ENCODE measurements around the gene CDKN2B.

CDKN2B gene

DNA sequence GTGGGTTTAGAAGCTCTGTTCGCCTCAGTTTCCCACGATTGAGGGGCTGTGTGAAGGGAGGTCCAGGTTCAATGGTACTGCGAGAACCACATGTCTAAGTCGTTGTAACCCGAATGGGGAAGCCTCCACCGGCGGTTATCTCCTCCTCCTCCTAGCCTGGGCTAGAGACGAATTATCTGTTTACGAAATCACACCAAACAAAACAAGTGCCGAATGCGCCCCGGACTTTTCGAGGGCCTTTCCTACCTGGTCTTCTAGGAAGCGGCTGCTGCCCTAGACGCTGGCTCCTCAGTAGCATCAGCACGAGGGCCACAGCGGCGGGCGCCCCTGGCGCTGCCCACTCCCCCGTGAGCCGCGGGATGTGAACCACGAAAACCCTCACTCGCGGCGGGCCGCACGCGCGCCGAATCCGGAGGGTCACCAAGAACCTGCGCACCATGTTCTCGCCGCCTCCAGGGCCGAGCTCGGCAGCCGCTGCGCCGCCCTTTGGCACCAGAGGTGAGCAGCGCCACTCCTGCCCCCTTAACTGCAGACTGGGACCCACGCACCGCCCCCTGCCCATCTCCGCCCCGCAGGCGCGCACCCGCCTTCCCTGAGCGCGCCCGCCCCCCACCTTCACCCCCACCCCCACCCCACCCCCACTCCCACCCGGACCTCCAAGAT lies 15.1 kb downstream of the CDKN2B start, which contains the start of gene CDKN2A:
Gene CDKN2A, minus strand, starts transcription at position 500 of the 663 bp plus-strand sequence.
- peak; percentile 68 for DNase-seq (ENCODE audit: low read depth)

DNA sequence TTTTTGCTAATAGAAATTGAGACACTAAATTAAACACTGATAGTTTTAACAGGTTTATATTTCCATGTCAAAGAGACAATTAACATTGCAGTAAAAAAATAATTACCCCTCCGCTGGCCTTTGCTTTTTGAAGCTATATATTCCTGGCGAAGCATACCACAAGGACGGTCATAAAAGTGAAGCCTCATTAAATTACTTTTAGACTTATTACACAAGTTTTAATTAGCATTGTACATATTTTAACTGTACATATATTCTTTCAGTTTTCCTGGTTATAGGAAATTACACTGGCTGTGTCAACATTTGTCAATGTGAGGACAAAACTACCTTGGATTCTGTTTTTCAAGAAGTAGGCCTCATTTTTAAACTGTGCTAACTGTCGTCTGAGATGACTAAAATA lies 16.1 kb downstream of the CDKN2B start:
- no peak for DNase-seq (ENCODE audit: low read depth)

DNA sequence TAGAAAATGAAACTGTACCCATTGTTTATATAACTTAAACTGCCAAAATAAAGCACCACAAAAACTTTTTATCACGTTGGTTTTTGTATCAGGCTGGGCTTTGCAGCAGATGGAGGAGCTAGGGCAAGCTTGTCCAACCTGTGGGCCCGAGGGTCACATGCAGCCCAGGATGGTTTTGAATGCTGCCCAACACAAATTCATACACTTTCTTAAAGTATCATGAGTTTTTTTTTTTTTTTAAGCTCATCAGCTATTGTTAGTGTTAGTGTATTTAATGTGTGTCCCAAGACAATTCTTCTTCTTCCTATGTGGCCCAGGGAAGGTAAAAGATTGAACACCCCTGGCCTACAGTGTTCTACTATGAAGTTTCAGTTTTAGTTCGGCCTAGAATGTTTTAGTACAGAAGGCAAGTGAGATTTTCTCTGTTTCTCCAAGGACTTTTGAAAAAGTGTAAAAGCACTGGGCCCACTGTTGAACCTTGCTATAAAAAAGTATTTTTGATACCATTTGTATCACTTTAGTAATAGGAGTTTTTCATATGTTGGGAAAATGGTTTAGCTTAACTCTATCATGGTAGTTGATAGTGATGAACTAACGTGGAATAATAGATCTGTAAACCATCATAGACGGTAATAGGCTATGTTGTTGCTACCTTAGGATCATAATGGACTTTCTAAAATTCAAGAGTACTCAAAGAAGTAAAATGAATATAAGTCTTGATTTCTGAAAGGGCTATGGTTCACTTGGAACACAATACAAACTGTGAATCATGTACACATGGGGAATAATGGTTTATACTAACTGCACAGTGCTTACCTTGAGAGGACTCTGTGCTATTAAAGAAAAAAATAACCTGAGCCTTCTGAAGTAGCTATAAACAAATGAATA lies 17.8 kb downstream of the CDKN2B start:
- DNase-seq (ENCODE audit: low read depth): no peak

DNA sequence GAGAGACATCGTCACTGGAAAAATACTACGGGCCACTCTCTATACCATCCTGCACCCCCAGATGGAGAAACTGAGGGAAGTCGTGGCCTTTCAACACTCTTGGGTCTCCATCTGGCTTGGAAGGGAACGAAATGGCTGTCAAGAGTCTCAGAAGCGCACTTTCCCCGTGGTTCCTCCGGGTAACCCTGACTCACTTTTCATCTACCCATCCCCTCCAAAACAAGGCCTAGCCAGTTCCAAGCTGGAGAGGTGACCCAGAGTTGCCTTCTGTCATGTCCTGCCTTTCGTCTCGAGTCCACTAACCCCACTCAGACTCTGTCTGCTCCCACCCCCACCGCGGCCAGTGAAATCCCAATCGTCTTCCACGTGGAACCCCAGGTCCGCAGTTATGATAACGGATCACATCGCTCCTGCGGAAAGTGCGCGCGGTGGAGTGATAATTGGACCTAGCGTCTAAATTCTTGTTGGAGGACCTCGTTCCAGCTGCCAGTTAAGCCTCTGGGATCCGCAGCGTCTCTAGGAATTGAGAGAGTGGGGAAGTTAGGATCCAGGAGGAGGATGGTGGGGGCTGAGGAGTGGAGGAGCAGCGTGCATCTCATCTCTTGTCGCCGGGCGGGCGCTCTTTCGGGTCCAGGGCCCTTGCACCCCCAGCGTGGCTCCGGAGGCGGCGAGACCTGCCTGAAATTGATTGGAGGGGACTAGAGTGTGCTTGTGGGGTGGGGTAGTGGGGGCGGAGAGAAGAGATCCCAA lies 19.5 kb downstream of the CDKN2B start:
- no peak for DNase-seq (ENCODE audit: low read depth)

DNA sequence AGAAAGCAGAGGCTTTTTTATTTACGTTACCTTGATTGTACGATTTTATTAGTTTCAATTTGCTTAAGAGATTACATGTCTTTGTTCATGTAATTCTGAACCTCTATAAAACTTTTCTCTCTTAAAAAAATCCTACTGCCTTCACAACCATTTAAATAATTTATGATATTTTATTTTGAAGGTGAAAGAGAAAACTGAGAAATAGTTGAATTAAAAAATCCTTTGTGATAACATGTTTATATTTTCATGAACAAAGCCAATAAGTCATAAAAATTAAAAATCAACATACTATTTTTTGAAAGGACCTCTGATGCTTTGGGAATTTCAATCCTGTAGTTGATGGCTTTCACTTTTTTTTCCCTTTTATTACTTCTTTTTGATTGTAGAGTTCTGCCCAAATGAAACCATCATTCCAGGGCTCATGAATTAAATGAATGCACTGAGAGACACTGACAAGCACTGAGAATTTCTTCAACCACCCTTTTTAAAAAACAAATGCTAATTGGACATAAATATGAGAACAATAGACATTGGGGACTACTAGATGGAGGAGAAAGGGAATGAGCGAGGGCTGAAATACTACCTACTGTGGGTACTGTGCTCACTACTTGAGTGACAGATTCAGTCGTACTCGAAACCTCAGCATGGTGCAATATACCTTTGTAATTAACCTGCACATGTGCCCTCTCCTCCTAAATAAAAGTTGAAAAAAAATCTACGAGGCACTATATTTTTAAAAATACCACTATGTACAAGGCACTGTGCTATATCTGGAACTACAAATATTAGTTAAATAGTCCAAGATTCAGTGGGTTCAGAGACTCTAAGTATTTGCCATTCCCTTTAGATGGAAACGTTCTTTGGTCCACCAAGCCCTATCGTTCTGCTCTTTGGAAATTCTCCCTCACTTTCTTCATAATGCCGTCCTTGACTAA lies 20.8 kb downstream of the CDKN2B start:
- no peak for DNase-seq (ENCODE audit: low read depth)

DNA sequence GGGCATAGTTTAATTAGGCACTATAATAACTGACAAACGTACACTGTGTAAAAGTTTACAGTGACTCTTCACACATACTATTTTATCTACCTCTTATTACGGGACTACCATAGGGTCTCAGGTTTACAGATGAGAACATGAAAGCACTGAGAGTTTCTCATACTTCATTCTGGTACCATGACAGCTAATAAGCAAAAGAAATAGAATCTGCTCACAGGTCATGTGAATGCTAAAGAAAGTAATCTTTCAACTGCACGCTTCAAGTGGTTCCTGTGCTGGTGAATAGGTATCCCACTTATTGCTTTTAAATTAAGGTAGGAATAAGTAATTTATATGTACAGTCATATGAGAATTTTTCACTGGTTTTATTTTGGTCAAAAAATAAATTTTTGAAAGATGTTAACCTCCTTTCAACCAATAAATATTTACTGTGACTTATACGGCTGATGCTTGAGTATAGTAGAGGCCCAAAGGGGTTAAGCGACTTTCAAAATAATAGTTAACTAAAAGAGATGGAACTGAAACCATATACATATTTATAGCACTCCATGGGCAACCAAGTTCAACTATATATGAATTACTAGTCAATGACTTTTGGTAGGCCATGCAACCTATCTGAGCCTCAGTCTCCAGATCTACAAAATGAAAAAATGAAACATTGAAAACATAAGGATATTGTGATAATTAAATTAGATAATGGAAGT lies 23.0 kb downstream of the CDKN2B start:
- DNase-seq (ENCODE audit: low read depth): no peak

DNA sequence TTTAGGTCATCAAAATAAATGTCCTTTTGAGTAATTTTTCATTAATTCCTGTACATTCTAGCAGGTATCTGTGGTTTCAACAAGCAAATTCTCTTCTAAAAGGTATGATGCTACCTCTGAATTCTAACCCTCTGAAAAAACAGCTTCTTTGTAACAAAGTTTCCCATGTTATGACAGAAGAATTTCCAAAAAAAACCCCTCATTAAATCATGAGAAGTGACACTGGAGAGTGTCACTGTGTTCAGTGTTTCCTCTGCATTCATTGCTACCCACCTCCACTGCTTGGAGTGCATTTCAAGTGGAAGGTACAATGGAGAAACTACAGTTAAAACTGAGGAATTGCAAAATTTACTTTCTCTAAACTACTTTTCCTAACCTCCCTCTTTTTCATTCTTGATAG lies 25.0 kb downstream of the CDKN2B start:
- DNase-seq (ENCODE audit: low read depth): no peak

DNA sequence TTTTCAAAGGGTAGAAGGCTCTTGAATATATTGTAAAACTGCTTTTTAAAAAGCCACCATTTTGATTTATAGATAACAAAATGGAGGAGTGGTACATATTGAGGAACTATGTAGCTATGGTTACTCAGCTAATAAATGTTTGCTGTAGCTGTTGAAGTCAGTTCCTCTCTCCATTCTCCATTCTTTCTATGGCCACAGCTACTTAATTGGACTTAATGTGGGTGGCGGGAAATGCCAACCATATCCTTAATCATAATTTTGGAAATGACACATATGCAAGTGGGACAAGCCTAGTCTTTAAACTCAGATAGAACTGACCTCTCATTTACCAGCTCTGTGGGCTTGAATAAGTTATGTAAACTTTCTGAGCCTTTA lies 25.6 kb downstream of the CDKN2B start:
- DNase-seq (ENCODE audit: low read depth): no peak

DNA sequence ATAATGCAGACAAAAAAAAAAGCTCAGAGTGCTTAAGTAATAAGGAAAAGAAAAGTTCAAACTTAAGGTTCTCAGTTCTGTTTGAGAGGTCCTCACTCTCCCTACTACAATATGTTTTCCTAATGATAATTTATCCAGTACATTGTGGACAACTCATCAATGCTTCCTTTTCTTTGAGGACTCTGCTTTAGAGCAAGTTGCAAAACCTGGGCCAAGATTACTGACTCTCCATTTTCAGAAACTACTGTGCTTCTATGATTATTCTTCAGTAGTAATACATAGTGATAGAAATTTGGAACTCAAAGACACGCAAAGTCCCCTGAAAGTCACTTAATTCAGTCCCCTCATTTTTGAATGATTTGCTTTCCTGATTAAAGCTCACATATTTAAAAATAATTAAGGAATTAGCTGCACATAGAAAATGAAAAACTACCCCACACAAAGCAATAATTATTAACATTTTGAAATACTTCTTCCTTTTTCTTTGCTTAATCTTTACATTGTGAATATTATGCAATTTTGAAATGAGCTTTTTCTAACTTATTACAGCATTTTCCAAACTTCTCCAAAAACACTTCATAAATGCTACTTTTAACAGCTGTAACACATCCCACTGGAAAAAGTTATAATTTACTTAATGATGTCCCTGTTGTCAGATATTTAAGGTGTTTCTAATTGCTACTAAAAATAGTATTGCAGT lies 26.1 kb downstream of the CDKN2B start:
- no peak for DNase-seq (ENCODE audit: low read depth)

DNA sequence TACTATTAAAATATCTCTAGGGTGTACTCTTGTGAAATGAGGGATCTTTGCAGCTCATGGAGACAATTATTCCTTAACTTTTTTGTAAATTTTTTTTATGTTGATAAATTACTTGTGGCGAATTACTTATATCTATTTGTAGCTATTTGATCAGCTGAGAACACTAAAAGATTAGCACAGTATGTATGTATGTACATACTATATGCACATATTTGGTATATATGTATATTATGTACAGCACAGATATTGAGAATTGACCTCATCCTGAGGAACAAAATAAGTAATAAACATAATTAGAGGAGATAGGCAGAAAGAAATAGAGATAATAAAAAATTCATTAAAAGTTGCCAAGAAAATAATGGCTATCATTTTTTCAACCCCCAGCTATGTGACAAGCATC lies 26.7 kb downstream of the CDKN2B start:
- DNase-seq (ENCODE audit: low read depth): no peak

DNA sequence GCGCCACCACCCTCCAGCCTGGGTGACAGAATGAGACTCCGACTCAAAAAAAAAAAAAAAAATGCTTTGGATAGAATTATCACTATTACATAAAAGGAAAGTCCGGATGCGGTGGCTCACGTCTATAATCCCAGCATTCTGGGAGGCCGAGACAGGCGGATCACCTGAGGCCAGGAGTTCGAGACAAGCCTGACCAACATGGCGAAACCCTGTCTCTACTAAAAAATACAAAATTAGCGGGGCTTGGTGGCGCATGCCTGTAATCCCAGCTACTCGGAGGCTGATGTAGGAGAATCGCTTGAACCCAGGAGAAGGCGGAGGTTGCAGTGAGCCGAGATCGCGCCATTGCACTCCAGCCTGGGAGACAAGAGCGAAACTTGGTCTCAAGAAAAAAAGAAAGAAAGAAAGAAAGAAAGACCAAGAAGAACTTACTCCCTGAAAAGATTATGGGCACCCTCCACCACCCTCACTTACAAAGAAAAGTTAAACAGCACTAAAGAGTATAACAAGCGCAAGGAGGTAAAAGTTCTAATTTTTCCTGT lies 32.7 kb downstream of the CDKN2B start:
- DNase-seq (ENCODE audit: low read depth): no peak

DNA sequence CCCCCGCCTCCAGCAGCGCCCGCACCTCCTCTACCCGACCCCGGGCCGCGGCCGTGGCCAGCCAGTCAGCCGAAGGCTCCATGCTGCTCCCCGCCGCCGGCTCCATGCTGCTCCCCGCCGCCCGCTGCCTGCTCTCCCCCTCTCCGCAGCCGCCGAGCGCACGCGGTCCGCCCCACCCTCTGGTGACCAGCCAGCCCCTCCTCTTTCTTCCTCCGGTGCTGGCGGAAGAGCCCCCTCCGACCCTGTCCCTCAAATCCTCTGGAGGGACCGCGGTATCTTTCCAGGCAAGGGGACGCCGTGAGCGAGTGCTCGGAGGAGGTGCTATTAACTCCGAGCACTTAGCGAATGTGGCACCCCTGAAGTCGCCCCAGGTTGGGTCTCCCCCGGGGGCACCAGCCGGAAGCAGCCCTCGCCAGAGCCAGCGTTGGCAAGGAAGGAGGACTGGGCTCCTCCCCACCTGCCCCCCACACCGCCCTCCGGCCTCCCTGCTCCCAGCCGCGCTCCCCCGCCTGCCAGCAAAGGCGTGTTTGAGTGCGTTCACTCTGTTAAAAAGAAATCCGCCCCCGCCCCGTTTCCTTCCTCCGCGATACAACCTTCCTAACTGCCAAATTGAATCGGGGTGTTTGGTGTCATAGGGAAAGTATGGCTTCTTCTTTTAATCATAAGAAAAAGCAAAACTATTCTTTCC lies 34.2 kb downstream of the CDKN2B start:
- peak; percentile 93 for DNase-seq (ENCODE audit: low read depth)

DNA sequence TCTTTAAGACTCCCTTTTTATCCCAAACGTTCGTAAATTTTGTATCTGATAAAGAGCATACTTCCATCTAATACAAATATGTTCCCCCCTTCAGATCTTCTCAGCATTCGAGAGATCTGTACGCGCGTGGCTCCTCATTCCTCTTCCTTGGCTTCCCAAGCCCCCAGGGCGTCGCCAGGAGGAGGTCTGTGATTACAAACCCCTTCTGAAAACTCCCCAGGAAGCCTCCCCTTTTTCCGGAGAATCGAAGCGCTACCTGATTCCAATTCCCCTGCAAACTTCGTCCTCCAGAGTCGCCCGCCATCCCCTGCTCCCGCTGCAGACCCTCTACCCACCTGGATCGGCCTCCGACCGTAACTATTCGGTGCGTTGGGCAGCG lies 34.8 kb downstream of the CDKN2B start:
- peak; percentile 33 for DNase-seq (ENCODE audit: low read depth)

DNA sequence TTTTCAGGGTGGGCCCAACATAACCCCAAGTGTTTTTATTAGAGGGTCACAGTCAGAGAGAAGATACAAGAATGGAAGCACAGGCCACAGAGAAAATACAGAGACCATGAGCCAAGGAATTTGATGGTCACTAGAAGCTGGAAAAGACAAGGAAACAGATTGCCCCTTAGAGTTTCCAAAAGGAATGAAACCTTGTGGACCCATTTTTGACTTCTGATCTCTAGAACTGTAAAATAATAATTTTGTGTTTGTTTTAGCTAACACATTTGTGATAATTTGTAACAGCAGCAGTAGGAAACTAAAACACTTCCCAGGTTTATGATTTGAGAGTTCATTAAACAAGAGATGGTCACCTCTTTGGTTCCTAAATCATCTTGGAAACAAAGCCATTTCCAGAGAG lies 36.7 kb downstream of the CDKN2B start:
- no peak for DNase-seq (ENCODE audit: low read depth)

DNA sequence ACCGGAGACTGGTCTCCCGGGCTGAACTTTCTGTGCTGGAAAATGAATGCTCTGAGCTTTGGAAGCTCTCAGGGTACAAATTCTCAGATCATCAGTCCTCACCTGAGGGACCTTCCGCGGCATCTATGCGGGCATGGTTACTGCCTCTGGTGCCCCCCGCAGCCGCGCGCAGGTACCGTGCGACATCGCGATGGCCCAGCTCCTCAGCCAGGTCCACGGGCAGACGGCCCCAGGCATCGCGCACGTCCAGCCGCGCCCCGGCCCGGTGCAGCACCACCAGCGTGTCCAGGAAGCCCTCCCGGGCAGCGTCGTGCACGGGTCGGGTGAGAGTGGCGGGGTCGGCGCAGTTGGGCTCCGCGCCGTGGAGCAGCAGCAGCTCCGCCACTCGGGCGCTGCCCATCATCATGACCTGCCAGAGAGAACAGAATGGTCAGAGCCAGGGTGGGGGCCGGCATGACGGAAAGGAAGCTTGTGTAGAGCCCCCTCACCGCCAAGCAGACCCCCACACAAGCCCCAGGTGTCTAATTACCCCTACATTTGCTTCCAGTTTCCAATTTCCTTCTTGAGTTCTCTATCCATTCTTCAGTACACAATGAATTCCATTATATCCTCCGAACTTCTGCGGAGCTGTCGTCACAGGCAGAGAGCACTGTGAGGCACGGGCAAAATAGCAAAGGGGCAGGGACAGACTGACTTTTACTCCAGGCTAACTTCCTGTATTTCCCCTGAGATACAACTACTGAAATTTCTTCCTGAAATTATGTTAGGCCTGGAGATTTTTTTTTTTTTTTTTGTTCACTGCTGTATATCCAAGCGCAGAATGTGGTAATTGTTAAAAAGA lies 38.1 kb downstream of the CDKN2B start:
- DNase-seq (ENCODE audit: low read depth): peak; percentile 63

DNA sequence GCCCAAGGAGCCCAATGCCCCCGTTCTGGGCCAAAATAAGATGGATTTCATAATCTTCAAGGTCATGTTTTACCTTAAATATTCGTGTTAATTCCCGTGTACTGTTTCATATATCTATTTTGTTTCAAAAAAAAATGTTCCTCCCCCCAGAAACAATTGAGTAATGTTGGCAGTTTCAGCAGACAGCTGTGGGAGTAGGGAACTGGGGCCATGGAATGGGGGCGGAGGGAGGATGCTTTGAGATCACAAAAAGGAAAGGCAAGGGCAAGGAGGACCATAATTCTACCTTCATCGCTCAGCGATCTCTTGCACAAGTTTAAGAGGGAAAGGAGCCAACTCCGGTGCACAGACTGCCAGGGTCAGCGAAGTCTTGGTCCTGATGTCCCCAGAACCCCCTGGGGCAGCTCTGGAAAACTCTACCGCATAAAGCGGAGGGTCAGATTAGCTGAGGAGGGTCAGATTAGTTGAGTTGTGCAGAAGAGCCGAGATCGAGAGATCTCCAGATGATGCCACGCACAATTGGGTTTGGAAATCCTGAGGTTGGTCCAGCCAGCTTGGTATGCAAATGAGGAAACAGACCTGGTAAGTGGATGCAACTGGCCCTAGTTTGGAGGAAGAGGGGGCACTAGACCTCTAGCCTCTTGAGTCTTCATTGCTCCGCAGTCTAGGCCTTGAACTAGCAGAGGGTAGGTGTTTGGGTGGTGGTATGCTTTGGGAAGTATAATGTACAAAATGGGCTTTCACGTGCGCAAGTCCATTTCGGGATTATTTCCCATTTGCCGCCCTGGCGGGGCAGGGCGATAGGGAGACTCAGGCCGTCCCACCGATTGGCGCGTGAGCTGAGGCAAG lies 38.9 kb downstream of the CDKN2B start:
- peak; percentile 56 for DNase-seq (ENCODE audit: low read depth)
